ENCODE data around the gene SLC22A17.

DNA sequence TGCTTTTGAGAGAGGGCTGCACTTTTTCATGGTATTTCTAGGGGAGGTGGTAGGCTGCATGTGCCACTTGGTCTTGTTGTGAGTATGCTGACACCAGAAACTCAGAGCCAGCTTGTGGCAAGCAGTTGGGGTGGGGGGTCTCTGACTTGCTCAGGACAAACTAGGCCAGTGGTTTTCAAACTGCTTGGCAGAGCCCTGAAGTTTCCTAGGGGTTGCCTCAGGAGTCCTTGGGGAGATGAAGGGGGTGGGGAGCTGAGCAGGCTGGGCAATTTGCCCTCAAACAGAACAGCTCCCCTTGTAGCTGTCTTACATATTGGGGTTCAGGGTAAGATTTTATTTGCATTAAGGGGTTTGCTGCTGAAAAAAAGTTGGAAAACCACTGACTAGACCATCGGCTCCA lies 42.1 kb downstream of the SLC22A17 start:
- TF ChIP-seq FOXM1 (IDR thresholded peaks at IDR 0.05; ENCODE audit: borderline replicate concordance), result no peak
- no peak for TF ChIP-seq ZNF384 (IDR thresholded peaks at IDR 0.05)
- no peak for TF ChIP-seq ARNT (IDR thresholded peaks at IDR 0.05)
- TF ChIP-seq NFRKB (IDR thresholded peaks at IDR 0.05), result no peak
- TF ChIP-seq FOXK2 (IDR thresholded peaks at IDR 0.05), result no peak
- TF ChIP-seq BHLHE40 (IDR thresholded peaks at IDR 0.05; ENCODE audit: borderline replicate concordance), result no peak
- TF ChIP-seq SP1 (IDR thresholded peaks at IDR 0.05), result no peak
- no peak for TF ChIP-seq HDGF (IDR thresholded peaks at IDR 0.05; ENCODE audit: borderline replicate concordance)
- no peak for TF ChIP-seq ELF4 (IDR thresholded peaks at IDR 0.05)
- no peak for TF ChIP-seq L3MBTL2 (conservative IDR thresholded peaks at IDR 0.05)
- no peak for TF ChIP-seq LEF1 (IDR thresholded peaks at IDR 0.05; ENCODE audit: borderline replicate concordance)

Measured in HEK293T (cell line).